A673 (cell line): Measurements from ENCODE around the gene KCNC1.

Experiments
- CTCF ChIP-seq: fragments of 300-800, 200-600 bp; sonication (generic); conservative IDR thresholded peaks from 2 replicates; pipeline ENCODE4 v1.5.1; 2017; ENCODE audit warnings: low read depth, mild to moderate bottlenecking, antibody characterized with exemption, low read length, moderate library complexity, mixed read lengths
- EZH2 ChIP-seq: fragments of 200-600 bp; sonication (generic); IDR thresholded peaks from 2 replicates; pipeline ENCODE4 v1.6.1; 2017; ENCODE audit warnings: borderline replicate concordance, low read depth, mild to moderate bottlenecking, mixed read lengths, antibody characterized with exemption, low read length; ENCODE audit not compliant: poor library complexity, severe bottlenecking

DNA sequence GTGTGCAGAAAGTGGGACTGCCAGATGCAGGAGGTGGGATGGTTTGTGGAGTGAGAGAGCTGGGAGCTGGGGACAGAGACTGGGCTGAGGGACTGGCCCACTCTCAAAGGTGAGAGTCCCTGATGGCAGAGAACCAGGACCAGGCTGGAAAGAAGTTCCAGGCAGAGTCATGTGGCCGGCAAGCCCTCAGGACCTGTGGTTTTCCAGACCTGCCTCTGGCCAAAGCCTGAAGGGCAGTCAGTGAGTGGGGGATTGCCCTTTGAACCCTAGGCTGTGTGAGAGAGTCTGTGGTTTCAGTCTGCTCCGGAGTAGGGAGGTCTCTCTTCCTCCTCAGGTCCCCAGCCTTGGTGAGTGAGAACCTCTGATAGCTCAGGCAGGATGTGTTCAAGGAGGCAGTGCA lies 17.0 kb downstream of the KCNC1 start:
- no peak for TF ChIP-seq CTCF
- TF ChIP-seq EZH2 = no peak
